ENCODE measurements around the gene CRTAC1. TPM values are rescaled to one million over a fixed set of nuclear protein-coding genes. Genes with fewer than 3 reads are reported as not detected.

CRTAC1 gene
- total and polyA plus RNA-seq, 12 donors, result 0.09 to 1.4 (median 0.48) TPM; not detected in 4

- intact Hi-C loops (cut with DNase I), result loop anchor here (2.0 to 10.0 kb wide), 3 partner anchors 126 to 1320 kb away; partner anchors contain the start of gene HPSE2 (in 1 of the 2)
- DNase-seq, result peak; percentile 67 to 81 (median 72)
- no peaks in the 10 kb centered on the region for H3K4me1 ChIP-seq (replicated peaks in 1 of 2)
- no peak overlapping the region for H3K4me3 ChIP-seq
- peaks cover 8% of the 10 kb centered on the region for H3K27me3 ChIP-seq
- no peak overlapping the region for H3K27ac ChIP-seq
- TF ChIP-seq POLR2A (IDR thresholded peaks at IDR 0.05), result no peak
- TF ChIP-seq, protein P1, sequence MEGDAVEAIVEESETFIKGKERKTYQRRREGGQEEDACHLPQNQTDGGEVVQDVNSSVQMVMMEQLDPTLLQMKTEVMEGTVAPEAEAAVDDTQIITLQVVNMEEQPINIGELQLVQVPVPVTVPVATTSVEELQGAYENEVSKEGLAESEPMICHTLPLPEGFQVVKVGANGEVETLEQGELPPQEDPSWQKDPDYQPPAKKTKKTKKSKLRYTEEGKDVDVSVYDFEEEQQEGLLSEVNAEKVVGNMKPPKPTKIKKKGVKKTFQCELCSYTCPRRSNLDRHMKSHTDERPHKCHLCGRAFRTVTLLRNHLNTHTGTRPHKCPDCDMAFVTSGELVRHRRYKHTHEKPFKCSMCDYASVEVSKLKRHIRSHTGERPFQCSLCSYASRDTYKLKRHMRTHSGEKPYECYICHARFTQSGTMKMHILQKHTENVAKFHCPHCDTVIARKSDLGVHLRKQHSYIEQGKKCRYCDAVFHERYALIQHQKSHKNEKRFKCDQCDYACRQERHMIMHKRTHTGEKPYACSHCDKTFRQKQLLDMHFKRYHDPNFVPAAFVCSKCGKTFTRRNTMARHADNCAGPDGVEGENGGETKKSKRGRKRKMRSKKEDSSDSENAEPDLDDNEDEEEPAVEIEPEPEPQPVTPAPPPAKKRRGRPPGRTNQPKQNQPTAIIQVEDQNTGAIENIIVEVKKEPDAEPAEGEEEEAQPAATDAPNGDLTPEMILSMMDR (IDR thresholded peaks at IDR 0.05), result peak; percentile 73 to 91 (median 84)
- H3K36me3 ChIP-seq (replicated peaks in 1 of 2), result no peaks in the 10 kb centered on the region
- WGBS, 4 donors, result 9 to 19% (median 10%) methylated on average over 5 to 11 of the region's 11 CpGs; no CpG with 5 or more reads in 1 of the 4 donors
- H3K9me3 ChIP-seq (replicated peaks in 1 of 3), result no peaks in the 10 kb centered on the region
Observed at GRCh38 chr10:97914837-97915211, 115.6 kb downstream of the CRTAC1 start.

DNA sequence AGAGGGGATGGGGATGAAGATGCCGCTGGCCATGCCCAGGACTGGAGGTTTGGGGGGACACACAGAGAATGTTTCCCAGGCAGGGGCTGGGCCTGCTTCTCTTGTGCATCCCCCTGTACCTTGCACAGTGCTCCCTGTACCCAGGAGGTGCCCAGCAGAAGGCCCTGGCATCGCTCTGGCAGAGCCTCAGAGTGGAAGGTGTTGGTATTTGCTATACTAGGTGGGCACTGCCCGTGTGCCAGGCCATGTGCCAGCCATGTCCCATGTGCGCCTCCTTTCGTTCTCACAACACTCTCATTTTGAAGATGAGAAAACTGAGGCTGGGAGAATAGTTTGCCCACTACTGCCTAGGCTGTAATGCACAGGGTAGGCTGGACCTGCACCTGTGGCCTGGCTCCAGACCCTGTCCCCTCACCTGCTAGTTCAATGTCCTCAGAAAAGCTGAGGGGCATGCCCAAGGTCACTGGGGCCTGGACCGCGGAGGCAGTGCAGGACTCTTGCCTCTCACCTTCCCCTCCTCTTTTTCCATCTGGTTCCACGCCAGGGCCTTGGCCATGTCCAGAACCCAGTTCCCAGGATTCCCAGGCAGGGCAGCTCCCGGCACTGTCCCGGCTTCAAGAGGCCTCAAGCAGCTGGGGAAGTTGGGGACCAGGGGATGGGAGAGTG lies 116.1 kb downstream of the CRTAC1 start:
- TF ChIP-seq, protein P1 (IDR thresholded peaks at IDR 0.05), result no peak
- no peak for TF ChIP-seq POLR2A (IDR thresholded peaks at IDR 0.05)
- intact Hi-C loops (cut with DNase I), result loop anchor here in 1 of 2 donors (2.0 to 10.0 kb wide), 2 partner anchors 126 to 1320 kb away; partner anchors contain the start of gene HPSE2
- WGBS, 4 donors, result 22 to 56% (median 41%) methylated on average over 8 to 10 of the region's 10 CpGs
- H3K4me1 ChIP-seq (replicated peaks in 1 of 2), result no peaks in the 10 kb centered on the region
- no peak for DNase-seq
- no peaks in the 10 kb centered on the region for H3K9me3 ChIP-seq (replicated peaks in 1 of 3)
- H3K27me3 ChIP-seq, result peaks cover 8% of the 10 kb centered on the region
- H3K27ac ChIP-seq, result no peak overlapping the region
- H3K4me3 ChIP-seq, result no peak overlapping the region
- H3K36me3 ChIP-seq (replicated peaks in 1 of 2), result no peaks in the 10 kb centered on the region

DNA sequence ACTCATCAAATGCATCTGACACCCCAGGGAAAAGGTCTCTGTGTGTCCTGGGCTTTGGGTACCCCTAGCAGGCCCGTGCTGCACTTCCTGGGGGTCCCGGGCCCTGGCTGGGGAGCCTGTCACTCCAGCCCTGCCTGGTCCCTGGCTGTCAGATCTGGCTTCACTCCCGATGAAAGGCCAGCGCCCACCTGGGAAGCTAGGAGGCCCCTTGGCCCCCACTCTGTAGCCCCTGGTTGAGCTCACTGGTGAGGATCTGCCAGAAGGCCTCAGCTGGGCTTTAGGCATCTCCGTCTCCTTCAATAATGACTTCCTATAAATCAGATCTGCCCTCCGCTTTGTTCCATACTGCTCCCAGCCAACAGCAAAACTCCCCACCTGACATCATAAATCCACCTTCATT lies 116.8 kb downstream of the CRTAC1 start:
- no peaks in the 10 kb centered on the region for H3K4me1 ChIP-seq (replicated peaks in 1 of 2)
- no peak for TF ChIP-seq POLR2A (IDR thresholded peaks at IDR 0.05)
- TF ChIP-seq, protein P1 (IDR thresholded peaks at IDR 0.05), result no peak
- DNase-seq, result no peak
- peaks cover 8% of the 10 kb centered on the region for H3K27me3 ChIP-seq
- 62 to 79% (median 77%) methylated on average over 3 to 6 of the region's 6 CpGs for WGBS, 4 donors
- no peaks in the 10 kb centered on the region for H3K36me3 ChIP-seq (replicated peaks in 1 of 2)
- H3K4me3 ChIP-seq, result no peak overlapping the region
- no peaks in the 10 kb centered on the region for H3K9me3 ChIP-seq (replicated peaks in 1 of 3)
- intact Hi-C loops (cut with DNase I), result loop anchor here in 1 of 2 donors (2.0 to 10.0 kb wide), 2 partner anchors 127 to 1321 kb away; partner anchors contain the start of gene HPSE2
- H3K27ac ChIP-seq, result no peak overlapping the region

GRCh38 chr10:97913193-97913592 lies 117.2 kb downstream of the CRTAC1 start:
- intact Hi-C loops (cut with DNase I), result loop anchor here in 1 of 2 donors (10.0 kb wide), 1 partner anchor 1322 kb away; the partner anchor contains the start of gene HPSE2
- no peak overlapping the region for H3K27ac ChIP-seq
- 66 to 89% (median 77%) methylated on average over 2 of the region's 2 CpGs for WGBS, 4 donors
- no peaks in the 10 kb centered on the region for H3K36me3 ChIP-seq (replicated peaks in 1 of 2)
- H3K4me3 ChIP-seq, result no peak overlapping the region
- DNase-seq, result no peak
- no peaks in the 10 kb centered on the region for H3K4me1 ChIP-seq (replicated peaks in 1 of 2)
- peaks cover 8% of the 10 kb centered on the region for H3K27me3 ChIP-seq
- TF ChIP-seq, protein P1 (IDR thresholded peaks at IDR 0.05), result no peak
- no peak for TF ChIP-seq POLR2A (IDR thresholded peaks at IDR 0.05)
- H3K9me3 ChIP-seq (replicated peaks in 1 of 3), result no peaks in the 10 kb centered on the region
